Tibial nerve (tissue), 4 donors: Measurements from ENCODE around the gene WTIP.

Source experiments
- EP300 ChIP-seq, 2 donors: sonication (generic); formaldehyde crosslinking; IDR thresholded peaks; one replicate each; pipeline ENCODE4 v1.6.1; 2017; ENCODE audit warnings: antibody characterized with exemption in 2 of 2, mild to moderate bottlenecking in 1 of 2
- TF ChIP-seq, protein P1 (sequence below), 5 experiments: fragments of 200-600 bp in 3 of 5; fragments of 450-650 bp in 2 of 5; sonication (generic) in 3 of 5; IDR thresholded peaks; one replicate each; pipeline ENCODE4 v1.5.1; 2016 to 2019; ENCODE audit warnings: antibody characterized with exemption in 5 of 5, mild to moderate bottlenecking in 3 of 5, moderate library complexity in 2 of 5

DNA sequence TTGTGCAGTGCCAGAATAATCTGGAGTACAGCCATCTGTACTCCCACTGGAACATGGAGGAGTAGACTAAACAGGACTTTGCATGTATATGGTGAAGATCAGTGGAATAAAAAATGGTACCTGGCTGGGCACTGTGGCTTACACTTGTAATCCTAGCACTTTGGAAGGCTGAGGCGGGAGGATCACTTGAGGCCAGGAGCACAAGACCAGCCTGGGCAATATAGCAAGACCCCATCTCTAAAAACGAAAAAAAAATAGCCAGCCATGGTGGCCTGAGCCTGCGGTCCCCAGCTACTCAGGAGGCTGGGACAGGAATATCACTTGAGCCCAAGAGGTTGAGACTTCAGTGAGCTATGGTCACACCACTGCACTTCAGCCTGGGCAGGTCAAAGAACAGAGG, 33.4 kb upstream of the WTIP start:
- TF ChIP-seq, protein P1, sequence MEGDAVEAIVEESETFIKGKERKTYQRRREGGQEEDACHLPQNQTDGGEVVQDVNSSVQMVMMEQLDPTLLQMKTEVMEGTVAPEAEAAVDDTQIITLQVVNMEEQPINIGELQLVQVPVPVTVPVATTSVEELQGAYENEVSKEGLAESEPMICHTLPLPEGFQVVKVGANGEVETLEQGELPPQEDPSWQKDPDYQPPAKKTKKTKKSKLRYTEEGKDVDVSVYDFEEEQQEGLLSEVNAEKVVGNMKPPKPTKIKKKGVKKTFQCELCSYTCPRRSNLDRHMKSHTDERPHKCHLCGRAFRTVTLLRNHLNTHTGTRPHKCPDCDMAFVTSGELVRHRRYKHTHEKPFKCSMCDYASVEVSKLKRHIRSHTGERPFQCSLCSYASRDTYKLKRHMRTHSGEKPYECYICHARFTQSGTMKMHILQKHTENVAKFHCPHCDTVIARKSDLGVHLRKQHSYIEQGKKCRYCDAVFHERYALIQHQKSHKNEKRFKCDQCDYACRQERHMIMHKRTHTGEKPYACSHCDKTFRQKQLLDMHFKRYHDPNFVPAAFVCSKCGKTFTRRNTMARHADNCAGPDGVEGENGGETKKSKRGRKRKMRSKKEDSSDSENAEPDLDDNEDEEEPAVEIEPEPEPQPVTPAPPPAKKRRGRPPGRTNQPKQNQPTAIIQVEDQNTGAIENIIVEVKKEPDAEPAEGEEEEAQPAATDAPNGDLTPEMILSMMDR (IDR thresholded peaks at IDR 0.05), result no peak
- no peak for TF ChIP-seq EP300 (IDR thresholded peaks at IDR 0.05)
